HepG2 (cell line): ENCODE data around the gene ARAP3. TPM values are rescaled to one million over a fixed set of nuclear protein-coding genes. Genes with fewer than 3 reads are reported as not detected.

Experiments
- ATAC-seq: fragments of 200-7000 bp; cut with Tn5 transposase; 3 replicates; pipeline ENCODE4 v1.9.1; 2020; ENCODE audit warnings: mild to moderate bottlenecking, moderate library complexity
- BruUV-seq: library from RNA; stranded (reverse); fragments of 400-500 nt; replicated peaks from 2 replicates; lab custom pipeline; 2021; lab: Mats Ljungman, UMichigan
- CTCF ChIA-PET: fragments of 300-600 bp; formaldehyde crosslinking; extraction: SDS; loops from one replicate; lab custom pipeline; 2021; ENCODE audit warnings: low total read pairs, inconsistent platforms, low intra/inter-chr PET ratio; lab: Yijun Ruan, JAX
- POLR2A ChIA-PET: fragments of 350-600 bp; sonication (Branson Sonifier 250); formaldehyde crosslinking; loops from one replicate; lab custom pipeline; 2020; ENCODE audit warnings: antibody characterized with exemption, inconsistent platforms; lab: Yijun Ruan, JAX
- DNase-seq: peaks from one replicate; pipeline ENCODE4 v3.0.0-alpha.2; 2015; ENCODE audit warnings: low spot score
- FAIRE-seq: peaks from 3 replicates; lab custom pipeline; 2011; peaks lifted over from hg19 to GRCh38; lab: Jason Lieb, UNC
- H2AFZ ChIP-seq: one replicate; pipeline ENCODE4 v1.6.1; 2011; ENCODE audit warnings: low read length, inconsistent platforms
- H3K27ac ChIP-seq: fragments of 300-600 bp; 3 replicates; pipeline ENCODE4 v1.8.0; 2011; ENCODE audit warnings: mixed run types, mild to moderate bottlenecking, mixed read lengths, low read length, inconsistent platforms; ENCODE audit not compliant: insufficient read depth; ENCODE audit errors: extremely low read length
- H3K27me3 ChIP-seq, 2 experiments: fragments of 200-600 bp in 1 of 2; 2 replicates in 1 of 2; 3 replicates in 1 of 2; pipeline versions ENCODE4 v1.6.0 to v1.8.0; 2011; ENCODE audit warnings: low read length in 2 of 2, mild to moderate bottlenecking in 2 of 2, moderate library complexity in 2 of 2, inconsistent platforms in 1 of 2; ENCODE audit not compliant: insufficient read depth in 2 of 2, control insufficient read depth in 1 of 2
- H3K36me3 ChIP-seq, 2 experiments: fragments of 200-600 bp in 1 of 2; replicated peaks in 1 of 2; 2 replicates in 1 of 2; 3 replicates in 1 of 2; pipeline versions ENCODE4 v1.5.1 to v1.8.0; 2011; ENCODE audit warnings: low read length in 2 of 2, inconsistent platforms in 1 of 2; ENCODE audit not compliant: insufficient read depth in 2 of 2, control insufficient read depth in 1 of 2
- H3K4me1 ChIP-seq: 2 replicates; pipeline ENCODE4 v1.5.1; 2012; ENCODE audit warnings: low read length, inconsistent platforms; ENCODE audit not compliant: insufficient read depth
- H3K4me2 ChIP-seq: 2 replicates; pipeline ENCODE4 v1.6.0; 2011; ENCODE audit warnings: low read depth, low read length, inconsistent platforms
- H3K4me3 ChIP-seq, 3 experiments: fragments of 200-600 bp in 1 of 3; sonication (generic), shearing (Covaris generic) in 1 of 3; replicated peaks in 1 of 3; 2 replicates each; pipeline ENCODE4 v1.5.1; 2011 to 2016; ENCODE audit warnings: low read length in 3 of 3, inconsistent platforms in 2 of 3, low read depth in 2 of 3, mild to moderate bottlenecking in 2 of 3, control low read depth in 1 of 3, mixed read lengths in 1 of 3; ENCODE audit not compliant: insufficient read depth in 1 of 3
- H3K79me2 ChIP-seq: one replicate; pipeline ENCODE4 v1.6.1; 2011; ENCODE audit warnings: low read length, inconsistent platforms; ENCODE audit not compliant: insufficient read depth
- H3K9ac ChIP-seq: 2 replicates; pipeline ENCODE4 v1.6.0; 2011; ENCODE audit warnings: mild to moderate bottlenecking, low read depth, low read length, inconsistent platforms; ENCODE audit not compliant: insufficient read depth
- H3K9me3 ChIP-seq: 2 replicates; pipeline ENCODE4 v1.5.1; 2012; ENCODE audit warnings: mild to moderate bottlenecking, low read length
- H4K20me1 ChIP-seq: 2 replicates; pipeline ENCODE4 v1.6.0; 2011; ENCODE audit warnings: inconsistent platforms, mild to moderate bottlenecking, low read length, moderate library complexity; ENCODE audit not compliant: insufficient read depth
- EP300 ChIP-seq, 3 experiments: sonication (generic) in 1 of 3; formaldehyde crosslinking in 1 of 3; IDR thresholded peaks; 2 replicates each; pipeline versions ENCODE4 v1.5.1 to v1.6.1; 2011 to 2020; ENCODE audit warnings: low read depth in 2 of 3, low read length in 2 of 3, borderline replicate concordance in 1 of 3, improper control_type of control experiment in 1 of 3, mild to moderate bottlenecking in 1 of 3, missing genetic modification reagents in 1 of 3, moderate library complexity in 1 of 3
- HHEX ChIP-seq: IDR thresholded peaks from 2 replicates; pipeline ENCODE4 v1.6.1; 2016; ENCODE audit warnings: control low read depth
- KLF16 ChIP-seq, 2 experiments: sonication (generic) in 1 of 2; formaldehyde crosslinking in 1 of 2; IDR thresholded peaks; 2 replicates each; pipeline versions ENCODE4 v1.6.1 to v1.8.0; 2016 to 2023; ENCODE audit warnings: missing genetic modification reagents in 2 of 2, missing compliant biosample characterization in 1 of 2
- NCOA2 ChIP-seq: sonication (generic); formaldehyde crosslinking; IDR thresholded peaks from 2 replicates; pipeline ENCODE4 v1.8.0; 2022; ENCODE audit warnings: inconsistent platforms
- NR3C1 ChIP-seq: sonication (generic); formaldehyde crosslinking; IDR thresholded peaks from 2 replicates; pipeline ENCODE4 v1.4.0; 2020; ENCODE audit warnings: missing genetic modification reagents
- ZNF432 ChIP-seq: sonication (generic); formaldehyde crosslinking; IDR thresholded peaks from 2 replicates; pipeline ENCODE4 v1.5.0; 2020; ENCODE audit warnings: missing genetic modification reagents, mild to moderate bottlenecking, borderline replicate concordance
- ZNF441 ChIP-seq: sonication (generic); formaldehyde crosslinking; IDR thresholded peaks from 2 replicates; pipeline ENCODE4 v1.7.0; 2021; ENCODE audit warnings: missing genetic modification reagents, borderline replicate concordance
- ZNF446 ChIP-seq: sonication (generic); formaldehyde crosslinking; IDR thresholded peaks from 2 replicates; pipeline ENCODE4 v1.5.0; 2020; ENCODE audit warnings: mild to moderate bottlenecking, missing genetic modification reagents
- ZNF451 ChIP-seq: sonication (generic); formaldehyde crosslinking; IDR thresholded peaks from 2 replicates; pipeline ENCODE4 v1.5.0; 2020; ENCODE audit warnings: mild to moderate bottlenecking, missing genetic modification reagents
- ZNF615 ChIP-seq: sonication (generic); formaldehyde crosslinking; IDR thresholded peaks from 2 replicates; pipeline ENCODE4 v1.5.0; 2020; ENCODE audit warnings: mild to moderate bottlenecking, missing genetic modification reagents, borderline replicate concordance
- ZNF747 ChIP-seq: sonication (generic); formaldehyde crosslinking; IDR thresholded peaks from 2 replicates; pipeline ENCODE4 v1.8.1; 2023; ENCODE audit warnings: missing genetic modification reagents, mild to moderate bottlenecking, borderline replicate concordance
- ZNF75D ChIP-seq: sonication (generic); formaldehyde crosslinking; IDR thresholded peaks from 2 replicates; pipeline ENCODE4 v1.8.1; 2023; ENCODE audit warnings: missing genetic modification reagents, mild to moderate bottlenecking, borderline replicate concordance
- WGBS: methylation state at CpG from one replicate; pipeline ENCODE4 v1.1.6; 2017; ENCODE audit warnings: low lambda C conversion rate; 5-methylcytosine and 5-hydroxymethylcytosine counted together
- in situ Hi-C: cut with HindIII; loops from 2 replicates; pipeline ENCODE4 v1.10.0; 2017; ENCODE audit warnings: low pct_unique_long_range_greater_than_20kb; ENCODE audit not compliant: extremely low pct_ligation_motif_present
- intact Hi-C: fragments of 100-400 bp; cut with micrococcal nuclease; formaldehyde crosslinking; loops from one replicate; pipeline ENCODE4 v1.10.0; 2022; ENCODE audit not compliant: unreplicated experiment
- polyA plus RNA-seq, 8 experiments: library from polyadenylated mRNA; depleted of rRNA in 3 of 8; stranded (reverse) in 7 of 8; unstranded in 1 of 8; fragments of >200 nt; fragmentation: Illumina TruSeq in 4 of 8; extraction: Trizol in 4 of 8; gene quantifications; 2 replicates each; pipeline versions ENCODE4 v1.2.1 to v1.2.3, GENCODE V29; 2011 to 2016; ENCODE audit warnings: low read depth in 4 of 8, missing spikeins in 1 of 8, mixed read lengths in 1 of 8; ENCODE audit not compliant: insufficient read depth in 1 of 8
- total RNA-seq, 5 experiments: library from RNA; depleted of rRNA; stranded (reverse); fragments of >200 nt; fragmentation: Illumina TruSeq; extraction: Trizol; gene quantifications; 2 replicates each; pipeline ENCODE4 v1.2.3, GENCODE V29; 2016; ENCODE audit warnings: low read depth in 1 of 5
- TF ChIP-seq, protein P1 (sequence below): sonication (generic); formaldehyde crosslinking; IDR thresholded peaks from 2 replicates; pipeline ENCODE4 v1.4.0; 2020; ENCODE audit warnings: missing genetic modification reagents, borderline replicate concordance
- TF ChIP-seq, protein P2 (sequence below): sonication (generic); formaldehyde crosslinking; IDR thresholded peaks from 2 replicates; pipeline ENCODE4 v1.4.0; 2020; ENCODE audit warnings: missing genetic modification reagents, borderline replicate concordance
- TF ChIP-seq, protein P3 (sequence below): sonication (generic); formaldehyde crosslinking; IDR thresholded peaks from 2 replicates; pipeline ENCODE4 v1.8.0; 2022; ENCODE audit warnings: mild to moderate bottlenecking, missing genetic modification reagents, moderate library complexity

The ARAP3 gene
- total and polyA plus RNA-seq, 2 of the 13 experiments (the other 11 are each of a cell fraction or from before 2014, with no cell fraction given): 0.25 TPM; not detected in 1

DNA sequence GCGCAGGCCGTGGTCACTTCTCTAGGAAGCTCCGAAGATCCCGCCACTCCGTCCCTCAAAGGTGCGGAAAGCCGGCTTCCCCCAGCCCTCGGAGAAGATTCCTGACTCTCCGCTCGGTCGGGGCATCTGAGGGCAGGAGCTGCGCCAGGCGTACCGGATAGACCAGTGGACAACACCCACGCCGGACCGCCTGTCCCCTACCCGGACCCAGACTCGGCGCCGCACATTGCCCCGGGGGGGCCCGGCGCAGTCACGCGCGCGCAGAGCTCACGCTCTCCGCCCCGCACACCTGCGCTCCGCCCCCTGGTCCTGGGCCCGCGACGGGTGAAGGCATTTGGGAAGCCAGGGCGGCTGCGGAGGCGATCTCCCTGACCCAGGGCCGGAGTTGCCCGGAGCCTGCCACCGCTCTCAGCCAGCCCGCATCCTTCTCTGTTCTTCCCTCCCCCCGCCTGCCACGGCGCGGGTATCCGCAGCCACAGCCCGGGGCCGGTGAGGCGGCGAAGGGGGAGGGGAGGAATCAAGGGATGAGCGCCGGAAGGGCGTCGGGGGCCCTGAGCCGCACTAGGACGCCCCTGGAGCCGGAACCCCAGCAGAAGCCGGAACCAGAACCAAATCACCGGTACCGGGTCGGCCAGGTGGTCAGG lies 44.8 kb downstream of the ARAP3 start:
- H3K4me1 ChIP-seq: peaks cover 29% of the 10 kb centered on the region
- 0% methylated on average over 15 of the region's 63 CpGs for WGBS
- H3K4me3 ChIP-seq: peak overlapping the region; percentile 91 to 99 (median 99)
- peaks cover 2 to 22% of the 10 kb centered on the region in 2 experiments; a peak in 3 of 5 replicates for H3K36me3 ChIP-seq
- ATAC-seq: peak; percentile 59
- no TSS peak for BruUV-seq
- peak overlapping the region; percentile 69 for H3K9ac ChIP-seq
- H4K20me1 ChIP-seq: peaks cover 7% of the 10 kb centered on the region
- no peaks in the 10 kb centered on the region for H3K9me3 ChIP-seq
- H3K27ac ChIP-seq: peak overlapping the region; percentile 75
- ChIA-PET POLR2A (interaction anchor here (0.9 to 3.1 kb wide), 16 partner anchors 9 to 332 kb away, joined by 3 to 35 read pairs (median 8); partner anchors contain the start of genes DELE1, DIAPH1, FCHSD1 and RNF14), CTCF (interaction anchor here (1.3 kb wide), 1 partner anchor 18 kb away, joined by 6 read pairs; the partner anchor contains the start of gene DIAPH1)
- FAIRE-seq: no peak
- H2AFZ ChIP-seq: peak overlapping the region; percentile 1
- no peaks in the 10 kb centered on the region; a peak in 1 of 5 replicates for H3K27me3 ChIP-seq
- in situ Hi-C loops (loop anchor here (5.0 kb wide), 1 partner anchor 45 kb away; no protein-coding TSS in a partner anchor), intact Hi-C loops (no loop called here)
- H3K4me2 ChIP-seq: peak overlapping the region; percentile 95
- H3K79me2 ChIP-seq: peaks cover 39% of the 10 kb centered on the region
- DNase-seq: no peak
- TF ChIP-seq ZNF441 (CRISPR knock-in tag) (0 out of 2 replicates have a peak, but pooled peaks have one; percentile 54), ZNF451 (CRISPR knock-in tag) (no peak; the same call in 1 of the 2 replicates), NCOA2 (CRISPR knock-in tag) (no peak), EP300 (IDR thresholded peaks at IDR 0.05; ENCODE audit: low read depth in 2 of 2, low read length in 2 of 2) (no peak), EP300 (CRISPR knock-in tag; IDR thresholded peaks at IDR 0.05; ENCODE audit: borderline replicate concordance) (no peak), ZNF75D (CRISPR knock-in tag) (no peak), ZNF432 (CRISPR knock-in tag) (no peak), ZNF446 (CRISPR knock-in tag) (peak; percentile 30; the same call in 1 of the 2 replicates), NR3C1 (CRISPR knock-in tag) (no peak), ZNF747 (CRISPR knock-in tag) (peak; percentile 41; the same call in 1 of the 2 replicates), HHEX (CRISPR knock-in tag) (no peak), ZNF615 (CRISPR knock-in tag) (no peak), KLF16 (CRISPR knock-in tag; IDR thresholded peaks at IDR 0.05) (no peak)
- TF ChIP-seq, protein P1, sequence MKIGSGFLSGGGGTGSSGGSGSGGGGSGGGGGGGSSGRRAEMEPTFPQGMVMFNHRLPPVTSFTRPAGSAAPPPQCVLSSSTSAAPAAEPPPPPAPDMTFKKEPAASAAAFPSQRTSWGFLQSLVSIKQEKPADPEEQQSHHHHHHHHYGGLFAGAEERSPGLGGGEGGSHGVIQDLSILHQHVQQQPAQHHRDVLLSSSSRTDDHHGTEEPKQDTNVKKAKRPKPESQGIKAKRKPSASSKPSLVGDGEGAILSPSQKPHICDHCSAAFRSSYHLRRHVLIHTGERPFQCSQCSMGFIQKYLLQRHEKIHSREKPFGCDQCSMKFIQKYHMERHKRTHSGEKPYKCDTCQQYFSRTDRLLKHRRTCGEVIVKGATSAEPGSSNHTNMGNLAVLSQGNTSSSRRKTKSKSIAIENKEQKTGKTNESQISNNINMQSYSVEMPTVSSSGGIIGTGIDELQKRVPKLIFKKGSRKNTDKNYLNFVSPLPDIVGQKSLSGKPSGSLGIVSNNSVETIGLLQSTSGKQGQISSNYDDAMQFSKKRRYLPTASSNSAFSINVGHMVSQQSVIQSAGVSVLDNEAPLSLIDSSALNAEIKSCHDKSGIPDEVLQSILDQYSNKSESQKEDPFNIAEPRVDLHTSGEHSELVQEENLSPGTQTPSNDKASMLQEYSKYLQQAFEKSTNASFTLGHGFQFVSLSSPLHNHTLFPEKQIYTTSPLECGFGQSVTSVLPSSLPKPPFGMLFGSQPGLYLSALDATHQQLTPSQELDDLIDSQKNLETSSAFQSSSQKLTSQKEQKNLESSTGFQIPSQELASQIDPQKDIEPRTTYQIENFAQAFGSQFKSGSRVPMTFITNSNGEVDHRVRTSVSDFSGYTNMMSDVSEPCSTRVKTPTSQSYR (CRISPR knock-in tag): peak; percentile 85
- TF ChIP-seq, protein P2, sequence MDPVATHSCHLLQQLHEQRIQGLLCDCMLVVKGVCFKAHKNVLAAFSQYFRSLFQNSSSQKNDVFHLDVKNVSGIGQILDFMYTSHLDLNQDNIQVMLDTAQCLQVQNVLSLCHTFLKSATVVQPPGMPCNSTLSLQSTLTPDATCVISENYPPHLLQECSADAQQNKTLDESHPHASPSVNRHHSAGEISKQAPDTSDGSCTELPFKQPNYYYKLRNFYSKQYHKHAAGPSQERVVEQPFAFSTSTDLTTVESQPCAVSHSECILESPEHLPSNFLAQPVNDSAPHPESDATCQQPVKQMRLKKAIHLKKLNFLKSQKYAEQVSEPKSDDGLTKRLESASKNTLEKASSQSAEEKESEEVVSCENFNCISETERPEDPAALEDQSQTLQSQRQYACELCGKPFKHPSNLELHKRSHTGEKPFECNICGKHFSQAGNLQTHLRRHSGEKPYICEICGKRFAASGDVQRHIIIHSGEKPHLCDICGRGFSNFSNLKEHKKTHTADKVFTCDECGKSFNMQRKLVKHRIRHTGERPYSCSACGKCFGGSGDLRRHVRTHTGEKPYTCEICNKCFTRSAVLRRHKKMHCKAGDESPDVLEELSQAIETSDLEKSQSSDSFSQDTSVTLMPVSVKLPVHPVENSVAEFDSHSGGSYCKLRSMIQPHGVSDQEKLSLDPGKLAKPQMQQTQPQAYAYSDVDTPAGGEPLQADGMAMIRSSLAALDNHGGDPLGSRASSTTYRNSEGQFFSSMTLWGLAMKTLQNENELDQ (CRISPR knock-in tag): no peak
- TF ChIP-seq, protein P3, sequence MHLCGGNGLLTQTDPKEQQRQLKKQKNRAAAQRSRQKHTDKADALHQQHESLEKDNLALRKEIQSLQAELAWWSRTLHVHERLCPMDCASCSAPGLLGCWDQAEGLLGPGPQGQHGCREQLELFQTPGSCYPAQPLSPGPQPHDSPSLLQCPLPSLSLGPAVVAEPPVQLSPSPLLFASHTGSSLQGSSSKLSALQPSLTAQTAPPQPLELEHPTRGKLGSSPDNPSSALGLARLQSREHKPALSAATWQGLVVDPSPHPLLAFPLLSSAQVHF: peak; percentile 89
